ENCODE data around the gene PPM1D. TPM values are rescaled to one million over a fixed set of nuclear protein-coding genes. Genes with fewer than 3 reads are reported as not detected.

PPM1D gene
- polyA plus RNA-seq, 2 of the 4 experiments (the other 2 are of a cell fraction) = 10.5 to 13.5 TPM

GRCh38 chr17:60652454-60653247 lies 52.7 kb downstream of the PPM1D start:
- no peak for FAIRE-seq
- Histone ChIP-seq H3K4me2 (no peak overlapping the region), H3K9me3 (no peaks in the 10 kb centered on the region), H3K27ac (no peak overlapping the region), H3K4me3 (no peak overlapping the region), H3K4me1 (no peaks in the 10 kb centered on the region)
- ChIA-PET POLR2A (no interaction called here), CTCF (interaction anchor here (2.0 to 2.8 kb wide), 2 partner anchors 12 to 14 kb away, joined by 11 read pairs; no protein-coding TSS in a partner anchor)
- no peak for DNase-seq (ENCODE audit: low read depth in 1 of 2, low spot score in 1 of 2)
- TF ChIP-seq JUN (IDR thresholded peaks at IDR 0.05) (no peak), PHF8 (IDR thresholded peaks at IDR 0.05; ENCODE audit: borderline replicate concordance, low read depth) (no peak), HMGXB4 (CRISPR knock-in tag; IDR thresholded peaks at IDR 0.05; ENCODE audit: borderline replicate concordance) (no peak), HEYL (CRISPR knock-in tag; IDR thresholded peaks at IDR 0.05) (no peak), HES2 (IDR thresholded peaks at IDR 0.05) (no peak), EHMT2 (IDR thresholded peaks at IDR 0.05; ENCODE audit: low read depth) (no peak), CBX8 (IDR thresholded peaks at IDR 0.05) (no peak), CTCF (IDR thresholded peaks at IDR 0.05) (no peak), USF2 (IDR thresholded peaks at IDR 0.05) (no peak), SMC3 (IDR thresholded peaks at IDR 0.05) (no peak)
- 79% methylated on average over 2 of the region's 2 CpGs for WGBS (ENCODE audit: missing lambda C conversion rate)
- no peak for ATAC-seq

GRCh38 chr17:60653569-60653968 lies 53.6 kb downstream of the PPM1D start:
- Histone ChIP-seq H3K4me1 (no peaks in the 10 kb centered on the region), H3K9me3 (no peaks in the 10 kb centered on the region), H3K4me3 (no peak overlapping the region), H3K27ac (no peak overlapping the region), H3K4me2 (no peak overlapping the region)
- TF ChIP-seq REST (IDR thresholded peaks at IDR 0.05) (no peak), MAFK (IDR thresholded peaks at IDR 0.05; ENCODE audit: partially characterized antibody) (peak; percentile 82), HDAC2 (IDR thresholded peaks at IDR 0.05) (no peak), HEYL (CRISPR knock-in tag; IDR thresholded peaks at IDR 0.05) (no peak), SMC3 (IDR thresholded peaks at IDR 0.05) (no peak), RFX5 (IDR thresholded peaks at IDR 0.05) (no peak)
- no peak for ATAC-seq
- WGBS (ENCODE audit: missing lambda C conversion rate) = 94% methylated on average over 1 of the region's 1 CpG
- ChIA-PET CTCF (interaction anchor here (2.0 to 2.8 kb wide), 2 partner anchors 13 to 15 kb away, joined by 11 read pairs; no protein-coding TSS in a partner anchor), POLR2A (no interaction called here)
- DNase-seq (ENCODE audit: low read depth in 1 of 2, low spot score in 1 of 2) = no peak
- FAIRE-seq = no peak

Data from A549 (cell line).